GM23338 (cell line): ENCODE measurements around the gene ZNF804A. TPM values are rescaled to one million over a fixed set of nuclear protein-coding genes. Genes with fewer than 3 reads are reported as not detected.

Experiments used
- ATAC-seq: fragments of 200-7000 bp; cut with Tn5 transposase; 3 replicates; pipeline ENCODE4 v1.9.1; 2020
- DNase-seq: peaks from one replicate; pipeline ENCODE4 v3.0.0-alpha.2; 2015; ENCODE audit warnings: low spot score
- H2AFZ ChIP-seq: fragments of 200-600 bp; sonication (generic); 2 replicates; pipeline ENCODE4 v1.8.0; 2016; ENCODE audit warnings: antibody characterized with exemption, mild to moderate bottlenecking, moderate library complexity
- H3F3A ChIP-seq: fragments of 200-600 bp; sonication (generic); replicated peaks from 2 replicates; pipeline ENCODE4 v1.8.0; 2017; ENCODE audit warnings: antibody characterized with exemption, mixed run types, low read depth
- H3K27ac ChIP-seq: fragments of 200-600 bp; sonication (generic); 2 replicates; pipeline ENCODE4 v1.6.1; 2016; ENCODE audit warnings: low read depth
- H3K27me3 ChIP-seq: fragments of 200-600 bp; sonication (generic); 2 replicates; pipeline ENCODE4 v1.8.0; 2016; ENCODE audit warnings: mild to moderate bottlenecking, mixed run types, moderate library complexity; ENCODE audit not compliant: insufficient read depth
- H3K36me3 ChIP-seq: fragments of 200-600 bp; sonication (generic); 2 replicates; pipeline ENCODE4 v1.8.0; 2016; ENCODE audit warnings: mild to moderate bottlenecking; ENCODE audit not compliant: insufficient read depth
- H3K4me1 ChIP-seq: fragments of 200-600 bp; sonication (generic); 2 replicates; pipeline ENCODE4 v1.8.0; 2016; ENCODE audit warnings: mild to moderate bottlenecking, moderate library complexity; ENCODE audit not compliant: insufficient read depth
- H3K4me2 ChIP-seq: fragments of 200-600 bp; sonication (generic); 2 replicates; pipeline ENCODE4 v1.7.1; 2017; ENCODE audit warnings: mixed run types
- H3K4me3 ChIP-seq: fragments of 200-600 bp; sonication (generic); 2 replicates; pipeline ENCODE4 v1.6.1; 2016; ENCODE audit warnings: mixed run types
- H3K79me2 ChIP-seq: fragments of 200-600 bp; sonication (generic); replicated peaks from 2 replicates; pipeline ENCODE4 v1.8.0; 2017; ENCODE audit warnings: mild to moderate bottlenecking; ENCODE audit not compliant: insufficient read depth
- H3K9me2 ChIP-seq: fragments of 200-600 bp; sonication (generic); 2 replicates; pipeline ENCODE4 v1.8.0; 2017; ENCODE audit not compliant: insufficient read depth
- H4K20me1 ChIP-seq: fragments of 200-600 bp; sonication (generic); replicated peaks from 2 replicates; pipeline ENCODE4 v1.8.0; 2017; ENCODE audit warnings: mild to moderate bottlenecking; ENCODE audit not compliant: insufficient read depth
- H3K27ac Mint-ChIP-seq: 2 replicates; pipeline ENCODE4 v1.8.0; 2020; ENCODE audit warnings: inconsistent platforms, mild to moderate bottlenecking, moderate library complexity, mixed read lengths
- H3K27me3 Mint-ChIP-seq: 3 replicates; pipeline ENCODE4 v1.8.0; 2022; ENCODE audit warnings: low read depth, mild to moderate bottlenecking, moderate library complexity, mixed read lengths, inconsistent platforms; ENCODE audit not compliant: insufficient read depth, poor library complexity
- H3K36me3 Mint-ChIP-seq: 3 replicates; pipeline ENCODE4 v1.8.0; 2021; ENCODE audit warnings: low read depth, mild to moderate bottlenecking, inconsistent platforms, moderate library complexity, mixed read lengths
- H3K4me1 Mint-ChIP-seq: 3 replicates; pipeline ENCODE4 v1.8.0; 2020; ENCODE audit warnings: mild to moderate bottlenecking, inconsistent platforms, mixed read lengths
- H3K4me3 Mint-ChIP-seq: 3 replicates; pipeline ENCODE4 v1.8.0; 2021; ENCODE audit warnings: moderate library complexity, mild to moderate bottlenecking, inconsistent platforms, mixed read lengths
- H3K9me3 Mint-ChIP-seq: 3 replicates; pipeline ENCODE4 v1.8.0; 2020; ENCODE audit warnings: moderate library complexity, mild to moderate bottlenecking, inconsistent platforms, mixed read lengths
- CREB1 ChIP-seq: fragments of 250-450 bp; sonication (Bioruptor Pico); IDR thresholded peaks from 2 replicates; pipeline ENCODE4 v1.5.0; 2020; ENCODE audit warnings: low read depth, mild to moderate bottlenecking, moderate library complexity
- CTCF ChIP-seq, 2 experiments: fragments of 200-600 bp in 1 of 2; sonication (generic) in 1 of 2; conservative IDR thresholded peaks; 2 replicates each; pipeline versions ENCODE4 v1.5.1 to v1.6.1; 2016 to 2017; ENCODE audit warnings: antibody characterized with exemption in 2 of 2, low read depth in 2 of 2, mild to moderate bottlenecking in 2 of 2, moderate library complexity in 1 of 2
- EZH2phosphoT487 ChIP-seq: fragments of 200-600 bp; sonication (generic); IDR thresholded peaks from one replicate; pipeline ENCODE4 v1.8.1; 2018; ENCODE audit warnings: antibody characterized with exemption; ENCODE audit not compliant: unreplicated experiment
- JUNB ChIP-seq: IDR thresholded peaks from one replicate; pipeline ENCODE4 v1.6.1; 2016; ENCODE audit warnings: antibody characterized with exemption; ENCODE audit not compliant: unreplicated experiment
- NANOG ChIP-seq: IDR thresholded peaks from 2 replicates; pipeline ENCODE4 v1.6.1; 2016; ENCODE audit warnings: antibody characterized with exemption, borderline replicate concordance
- POLR2AphosphoS5 ChIP-seq: IDR thresholded peaks from 2 replicates; pipeline ENCODE4 v1.6.1; 2016; ENCODE audit warnings: antibody characterized with exemption, low read depth
- STAT1 ChIP-seq: IDR thresholded peaks from one replicate; pipeline ENCODE4 v1.6.1; 2016; ENCODE audit warnings: antibody characterized with exemption; ENCODE audit not compliant: unreplicated experiment
- ZNF114 ChIP-seq: fragments of 250-450 bp; sonication (Bioruptor Pico); IDR thresholded peaks from 2 replicates; pipeline ENCODE4 v1.5.0; 2020; ENCODE audit warnings: mild to moderate bottlenecking, moderate library complexity
- ZNF331 ChIP-seq: fragments of 250-450 bp; sonication (Bioruptor Pico); IDR thresholded peaks from 2 replicates; pipeline ENCODE4 v1.5.0; 2020; ENCODE audit warnings: low read depth, mild to moderate bottlenecking, moderate library complexity
- polyA plus RNA-seq: library from polyadenylated mRNA; unstranded; fragments of >200 nt; fragmentation: Nextera tagmentation; extraction: Ambion mirVana; gene quantifications from 2 replicates; pipeline ENCODE4 v1.2.1, GENCODE V29; 2016
- total RNA-seq: library from RNA; depleted of rRNA; stranded (reverse); fragments of >200 nt; shearing (Covaris generic); gene quantifications from 2 replicates; pipeline ENCODE4 v1.2.3, GENCODE V29; 2014
- TF ChIP-seq, protein P1 (sequence below): IDR thresholded peaks from 2 replicates; pipeline ENCODE4 v1.6.1; 2016; ENCODE audit warnings: antibody characterized with exemption

Gene ZNF804A
- total and polyA plus RNA-seq, 2 experiments from 2014 or later = not detected

DNA sequence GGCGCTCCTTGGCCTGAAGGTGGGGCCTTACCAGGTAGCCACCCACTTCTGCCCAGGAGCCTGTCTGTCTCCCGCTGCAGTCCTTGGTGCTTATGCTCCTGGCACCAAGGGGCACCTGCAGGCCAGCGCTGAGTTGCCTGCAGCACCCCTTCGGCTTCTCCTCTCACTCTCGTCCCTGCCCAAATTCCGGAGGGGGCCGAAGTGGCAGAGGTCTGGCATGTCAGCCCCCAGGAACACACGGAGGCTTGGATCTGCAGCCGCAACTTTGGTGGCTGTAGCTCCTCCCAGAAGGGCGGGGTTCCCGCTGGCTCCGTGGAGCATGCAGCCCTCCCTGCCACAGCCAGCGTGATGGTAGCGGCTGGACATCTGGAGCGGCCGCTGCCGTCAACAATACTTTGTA, 37.7 kb upstream of the ZNF804A start (continued):
- no peak for TF ChIP-seq CTCF (conservative IDR thresholded peaks at IDR 0.05; ENCODE audit: low read depth in 2 of 2)
- TF ChIP-seq POLR2AphosphoS5 = no peak
- TF ChIP-seq, protein P1, sequence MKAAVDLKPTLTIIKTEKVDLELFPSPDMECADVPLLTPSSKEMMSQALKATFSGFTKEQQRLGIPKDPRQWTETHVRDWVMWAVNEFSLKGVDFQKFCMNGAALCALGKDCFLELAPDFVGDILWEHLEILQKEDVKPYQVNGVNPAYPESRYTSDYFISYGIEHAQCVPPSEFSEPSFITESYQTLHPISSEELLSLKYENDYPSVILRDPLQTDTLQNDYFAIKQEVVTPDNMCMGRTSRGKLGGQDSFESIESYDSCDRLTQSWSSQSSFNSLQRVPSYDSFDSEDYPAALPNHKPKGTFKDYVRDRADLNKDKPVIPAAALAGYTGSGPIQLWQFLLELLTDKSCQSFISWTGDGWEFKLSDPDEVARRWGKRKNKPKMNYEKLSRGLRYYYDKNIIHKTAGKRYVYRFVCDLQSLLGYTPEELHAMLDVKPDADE = no peak
- TF ChIP-seq EZH2phosphoT487 = no peak

DNA sequence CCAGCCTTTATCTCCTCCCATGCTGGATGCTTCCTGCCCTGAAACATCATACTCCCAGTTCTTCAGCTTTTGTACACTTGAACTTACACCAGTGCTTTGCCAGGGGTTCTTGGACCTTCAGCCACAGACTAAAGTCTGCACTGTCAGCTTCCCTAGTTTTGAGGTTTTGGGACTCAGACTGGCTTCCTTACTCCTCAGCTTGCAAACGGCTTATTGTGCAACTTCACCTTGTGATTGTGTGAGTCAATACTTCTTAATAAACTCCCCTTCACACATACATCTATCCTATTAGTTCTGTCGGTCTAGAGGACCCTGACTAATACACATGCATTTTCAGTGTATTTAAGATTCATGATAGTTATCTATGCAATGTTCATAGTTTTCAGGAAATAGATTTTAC, 35.8 kb upstream of the ZNF804A start:
- DNase-seq = no peak
- H3K27me3 ChIP-seq = no peaks in the 10 kb centered on the region
- H2AFZ ChIP-seq = no peak overlapping the region
- H4K20me1 ChIP-seq = no peaks in the 10 kb centered on the region
- peaks cover 4% of the 10 kb centered on the region for H3K27me3 Mint-ChIP-seq
- no peak overlapping the region for H3K4me3 Mint-ChIP-seq
- H3K4me1 Mint-ChIP-seq = peaks cover 10% of the 10 kb centered on the region
- H3K36me3 Mint-ChIP-seq = no peaks in the 10 kb centered on the region
- H3K27ac ChIP-seq = no peak overlapping the region
- TF ChIP-seq NANOG = no peak
- TF ChIP-seq CREB1 (CRISPR knock-in tag) = no peak
- TF ChIP-seq CTCF (conservative IDR thresholded peaks at IDR 0.05; ENCODE audit: low read depth in 2 of 2) = no peak
- TF ChIP-seq JUNB = no peak
- no peak for TF ChIP-seq ZNF331
- TF ChIP-seq EZH2phosphoT487 = no peak
- H3K4me1 ChIP-seq = peaks cover 8% of the 10 kb centered on the region
- H3K36me3 ChIP-seq = no peaks in the 10 kb centered on the region
- peaks cover 10% of the 10 kb centered on the region; the same call in 1 of the 2 replicates for H3K9me2 ChIP-seq
- no peak for ATAC-seq
- H3K27ac Mint-ChIP-seq = no peak overlapping the region
- no peak overlapping the region for H3K4me2 ChIP-seq
- H3F3A ChIP-seq = no peaks in the 10 kb centered on the region
- H3K79me2 ChIP-seq = no peaks in the 10 kb centered on the region
- no peak overlapping the region for H3K4me3 ChIP-seq
- no peaks in the 10 kb centered on the region for H3K9me3 Mint-ChIP-seq

DNA sequence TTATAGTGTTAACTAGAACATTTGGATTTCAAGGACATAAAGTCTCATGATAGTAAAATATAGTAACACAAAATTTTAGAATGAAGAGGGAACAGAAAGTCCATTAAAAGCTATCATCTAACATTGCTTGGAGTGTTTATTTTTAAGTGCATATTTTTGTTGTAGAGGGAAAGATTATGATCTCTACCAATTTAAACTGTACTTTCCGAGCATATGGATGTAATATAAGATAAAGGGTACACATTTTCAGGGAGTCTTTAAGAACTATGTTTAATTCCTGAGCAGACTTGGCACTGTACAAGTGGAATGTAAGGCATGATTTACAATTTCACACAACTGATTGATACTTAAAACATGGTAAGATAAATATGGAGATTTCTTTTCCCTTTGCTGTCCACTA, 34.2 kb upstream of the ZNF804A start:
- H3K4me1 Mint-ChIP-seq = peaks cover 7% of the 10 kb centered on the region
- H4K20me1 ChIP-seq = no peaks in the 10 kb centered on the region
- H3K4me2 ChIP-seq = no peak overlapping the region
- no peaks in the 10 kb centered on the region for H3K27me3 ChIP-seq
- H3K9me3 Mint-ChIP-seq = no peaks in the 10 kb centered on the region
- H3K27me3 Mint-ChIP-seq = peaks cover 4% of the 10 kb centered on the region
- H3K79me2 ChIP-seq = no peaks in the 10 kb centered on the region
- peaks cover 8% of the 10 kb centered on the region for H3K4me1 ChIP-seq
- no peak for DNase-seq
- H2AFZ ChIP-seq = no peak overlapping the region
- H3K36me3 ChIP-seq = no peaks in the 10 kb centered on the region
- no peak overlapping the region for H3K27ac ChIP-seq
- no peak for ATAC-seq
- no peaks in the 10 kb centered on the region for H3K36me3 Mint-ChIP-seq
- no peaks in the 10 kb centered on the region for H3F3A ChIP-seq
- no peak overlapping the region for H3K4me3 Mint-ChIP-seq
- peaks cover 10% of the 10 kb centered on the region; the same call in 1 of the 2 replicates for H3K9me2 ChIP-seq
- H3K4me3 ChIP-seq = no peak overlapping the region
- no peak overlapping the region for H3K27ac Mint-ChIP-seq
- TF ChIP-seq ZNF114 (no peak), EZH2phosphoT487 (no peak), STAT1 (no peak)
